Gastroesophageal sphincter (tissue), 3 donors: ENCODE data around the gene CNTN5.

Experiments
- CTCF ChIP-seq, 4 experiments: fragments of 200-600 bp in 2 of 4; fragments of 450-650 bp in 2 of 4; sonication (generic) in 1 of 4; IDR thresholded peaks; one replicate each; pipeline ENCODE4 v1.5.1; 2017 to 2019; ENCODE audit warnings: antibody characterized with exemption in 4 of 4, mild to moderate bottlenecking in 2 of 4, moderate library complexity in 2 of 4
- EP300 ChIP-seq: sonication (generic); formaldehyde crosslinking; IDR thresholded peaks from one replicate; pipeline ENCODE4 v1.6.1; 2017; ENCODE audit warnings: antibody characterized with exemption, mild to moderate bottlenecking

GRCh38 chr11:99773646-99774045 is 752.9 kb downstream of the CNTN5 start:
- TF ChIP-seq EP300 (no peak), CTCF (IDR thresholded peaks at IDR 0.05) (no peak)
